GM19328 (cell line): Measurements from ENCODE around the gene MRPL52.
"Not testable (repeated sequence)": the region's sequence is repeated elsewhere in the genome, so short reads cannot be mapped to it uniquely, and the experiment has no call there.

Experiments used
- ATAC-seq: cut with Tn5 transposase; IDR thresholded peaks from one replicate; pipeline ENCODE4 v1.9.1; 2021; ENCODE audit warnings: mild to moderate bottlenecking, moderate library complexity; ENCODE audit not compliant: unreplicated experiment

Gene MRPL52

DNA sequence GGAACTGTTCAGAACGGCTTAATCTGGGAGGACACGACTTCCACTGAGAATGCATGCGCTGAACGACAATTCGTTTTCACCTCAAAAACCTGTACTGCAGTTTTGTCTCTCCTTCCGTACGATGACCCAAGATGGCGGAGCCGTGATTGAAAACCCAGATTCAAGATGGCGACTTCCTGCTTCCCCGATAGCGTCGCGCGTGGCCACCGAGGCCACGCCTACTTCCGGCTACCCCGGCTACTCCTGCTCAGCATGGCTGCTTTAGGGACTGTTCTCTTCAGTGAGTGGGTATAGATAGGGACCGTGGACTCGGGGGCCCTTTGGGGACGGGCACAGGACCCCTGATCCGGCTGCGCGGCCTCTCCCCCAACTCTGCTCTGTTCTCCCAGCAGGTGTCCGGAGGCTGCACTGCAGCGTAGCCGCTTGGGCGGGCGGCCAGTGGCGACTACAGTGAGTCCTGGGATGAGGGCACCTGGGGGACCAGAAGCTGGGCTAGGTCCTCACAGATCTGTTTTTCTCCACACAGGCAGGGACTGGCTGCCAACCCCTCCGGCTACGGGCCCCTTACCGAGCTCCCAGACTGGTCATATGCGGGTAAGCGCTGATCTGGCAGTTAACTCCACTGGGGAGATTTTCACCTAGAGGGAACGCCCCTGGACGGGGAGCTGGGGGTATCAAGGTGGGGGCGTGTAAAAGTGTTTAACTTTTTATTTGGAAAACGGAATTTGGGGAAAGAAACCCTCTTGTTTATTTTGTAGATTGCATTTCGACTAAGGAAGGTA lies at the start of gene MRPL52:
MRPL52 (plus strand) TSS at position 227 of the 782 bp plus-strand sequence; CDS start at position 253, 26 bp downstream.
- peak; percentile 89 for ATAC-seq

DNA sequence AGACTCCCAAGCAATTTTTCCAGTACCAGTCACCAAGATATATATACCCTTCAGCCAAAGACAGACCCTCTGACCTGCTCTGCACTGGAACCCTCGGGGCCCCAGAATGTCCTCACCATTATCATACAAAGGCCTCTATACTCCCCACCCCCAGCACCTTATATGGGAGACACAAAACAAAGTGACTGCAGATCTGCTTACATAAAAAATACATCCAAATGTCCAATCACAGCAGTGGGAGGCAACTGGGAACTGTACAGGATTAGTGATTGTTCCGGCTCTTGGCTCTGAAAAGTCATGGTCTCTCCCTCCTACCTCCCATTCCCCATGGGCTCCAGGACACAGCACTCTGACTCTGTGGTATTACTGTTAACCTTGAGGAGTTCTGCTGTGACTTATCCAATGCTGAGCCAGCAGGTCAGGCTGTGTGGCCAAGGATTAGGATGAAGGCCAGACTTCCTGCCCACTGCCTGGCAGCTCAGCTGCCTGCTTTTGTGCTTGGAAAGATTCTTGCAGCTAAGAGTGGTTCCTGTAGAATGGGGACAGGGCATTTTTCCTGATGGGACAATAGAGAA lies 49.5 kb upstream of the MRPL52 start:
- ATAC-seq: no peak

DNA sequence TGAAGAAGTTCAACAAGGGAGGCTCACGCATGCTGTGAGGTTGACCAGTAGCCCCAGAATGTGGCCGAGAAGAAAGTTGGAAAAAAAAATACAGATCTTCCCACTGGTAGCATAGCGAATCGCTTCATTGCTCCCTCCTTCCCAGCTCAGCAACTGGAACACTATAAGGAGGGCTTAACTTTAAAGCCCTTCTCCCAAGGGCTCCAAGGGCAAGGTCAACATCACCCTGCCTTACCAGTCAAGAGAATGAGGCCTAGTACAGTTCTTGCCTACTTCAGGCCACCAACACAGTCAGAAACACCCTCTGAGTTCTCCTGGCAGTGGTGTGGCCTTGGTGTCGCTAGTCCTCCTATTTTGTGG lies 48.8 kb upstream of the MRPL52 start:
- ATAC-seq: no peak

DNA sequence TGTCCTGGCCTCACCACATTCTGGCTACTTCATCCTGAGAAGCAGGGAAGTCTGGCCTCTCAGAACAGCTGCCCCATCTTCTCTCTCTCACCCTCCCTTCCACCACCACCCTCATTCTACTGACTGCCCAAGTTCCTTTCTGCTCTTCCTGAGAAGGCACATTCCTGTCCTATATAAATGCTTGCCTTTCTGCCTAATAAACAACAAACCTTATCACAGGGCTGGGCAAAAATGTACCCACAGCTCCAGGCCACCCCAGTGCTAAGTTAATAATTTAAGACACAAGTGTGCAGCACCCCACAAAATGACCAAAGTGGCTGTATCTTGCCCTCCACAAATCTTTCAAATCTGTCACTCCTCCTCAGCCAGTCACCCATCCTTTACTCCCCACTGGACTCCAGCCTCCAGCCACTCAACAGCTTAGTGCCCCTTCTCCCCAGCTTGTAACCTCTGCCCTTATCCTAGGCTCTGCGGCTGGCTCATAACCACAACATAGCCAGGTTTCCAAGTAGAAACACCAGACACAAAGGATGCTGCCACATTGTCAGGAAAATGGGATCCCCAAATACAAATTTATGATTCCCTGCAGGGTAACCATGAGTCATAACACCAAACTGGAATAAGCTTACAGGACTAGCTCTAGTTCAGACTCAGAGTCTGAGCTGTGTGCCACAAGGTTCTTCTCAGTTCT lies 48.2 kb upstream of the MRPL52 start:
- no peak for ATAC-seq

DNA sequence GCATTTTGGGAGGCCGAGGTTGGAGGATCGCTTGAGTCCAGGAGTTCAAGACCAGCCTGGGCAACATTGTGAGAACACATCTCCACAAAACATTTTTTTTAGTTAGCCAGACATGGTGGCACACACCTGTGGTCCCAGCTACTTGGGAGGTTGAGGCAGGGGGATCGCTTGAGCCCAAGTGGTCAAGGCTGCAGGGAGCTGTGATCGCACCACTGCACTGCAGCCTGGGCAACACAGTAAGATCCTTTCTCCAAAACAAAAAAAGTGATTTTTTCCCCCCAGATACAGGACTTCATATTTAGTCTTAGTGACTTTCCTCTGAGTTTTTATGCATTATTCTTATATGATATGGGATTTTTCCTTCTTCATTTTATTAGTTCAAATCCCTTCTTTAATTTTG lies 43.0 kb upstream of the MRPL52 start:
- ATAC-seq: no peak

DNA sequence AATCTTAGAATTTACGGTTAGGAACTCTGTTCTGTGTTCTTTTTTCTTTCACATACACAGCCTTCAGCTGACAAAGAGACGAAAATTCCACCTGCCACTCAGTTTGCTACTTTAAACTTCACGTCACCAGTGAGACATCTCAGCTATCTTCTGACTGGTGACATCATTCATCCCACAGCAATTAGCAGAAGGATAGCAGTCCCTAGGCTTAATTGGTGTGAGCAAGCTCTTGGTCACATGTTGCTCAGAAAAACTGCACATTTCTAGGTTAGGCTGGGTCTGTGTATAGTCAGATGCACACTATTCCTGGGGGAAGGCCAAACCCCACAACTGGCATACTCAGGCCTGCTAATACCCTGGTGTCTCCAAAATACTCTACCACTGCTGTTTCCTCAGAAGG lies 38.4 kb upstream of the MRPL52 start:
- ATAC-seq: no peak

DNA sequence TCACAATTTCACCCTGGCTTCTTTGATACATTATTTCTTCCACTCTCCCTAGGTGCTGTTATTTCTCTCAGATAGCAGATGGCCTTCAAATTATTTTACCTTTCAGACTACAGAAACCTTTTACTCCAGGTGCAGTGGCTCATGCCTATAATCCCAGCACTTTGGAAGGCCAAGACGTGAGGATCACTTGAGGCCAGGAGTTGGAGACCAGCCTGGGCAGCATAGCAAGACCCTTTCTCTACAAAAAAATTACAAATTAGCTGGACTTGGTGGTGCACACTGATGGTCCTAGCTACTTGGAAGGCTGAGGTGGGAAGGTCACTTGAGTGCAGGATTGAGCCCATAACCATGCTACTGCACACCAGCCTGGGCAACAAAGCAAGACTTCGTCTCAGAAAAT lies 37.5 kb upstream of the MRPL52 start:
- ATAC-seq: no peak

DNA sequence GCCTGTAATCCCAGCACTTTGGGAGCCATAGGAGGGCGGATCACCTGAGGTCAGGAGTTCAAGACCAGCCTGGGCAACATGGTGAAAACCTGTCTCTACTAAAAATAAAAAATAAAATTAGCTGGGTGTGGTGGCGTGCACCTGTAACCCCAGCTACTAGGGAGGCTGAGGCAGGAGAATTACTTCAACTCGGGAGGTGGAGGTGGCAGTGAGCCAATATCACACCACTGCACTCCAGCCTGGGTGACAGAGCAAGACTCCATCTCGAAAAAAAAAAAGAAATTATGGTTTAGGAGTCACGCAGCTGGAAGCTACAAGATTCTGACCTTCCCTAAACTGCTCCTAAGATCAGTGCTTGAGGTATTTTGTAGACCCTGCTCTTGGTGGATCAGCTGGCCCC lies 36.1 kb upstream of the MRPL52 start:
- ATAC-seq: not testable (repeated sequence)

DNA sequence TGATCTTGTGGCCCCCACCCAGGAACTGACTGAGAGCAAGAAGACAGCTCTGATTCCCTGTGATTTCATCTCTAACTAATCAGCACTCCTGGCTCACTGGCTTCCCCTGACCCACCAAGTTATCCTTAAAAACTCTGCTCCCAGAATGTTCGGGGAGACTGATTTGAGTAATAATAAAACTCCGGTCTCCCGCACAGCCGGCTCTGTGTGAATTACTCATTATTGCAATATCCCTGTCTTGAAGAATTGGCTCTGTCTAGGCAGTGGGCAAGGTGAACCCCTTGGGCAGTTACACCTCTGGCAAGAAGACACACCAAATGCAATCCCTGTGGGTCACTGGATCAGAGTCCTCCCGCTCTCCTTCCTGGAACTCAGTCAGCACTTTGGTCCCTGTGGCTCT lies 35.7 kb upstream of the MRPL52 start:
- no peak for ATAC-seq

DNA sequence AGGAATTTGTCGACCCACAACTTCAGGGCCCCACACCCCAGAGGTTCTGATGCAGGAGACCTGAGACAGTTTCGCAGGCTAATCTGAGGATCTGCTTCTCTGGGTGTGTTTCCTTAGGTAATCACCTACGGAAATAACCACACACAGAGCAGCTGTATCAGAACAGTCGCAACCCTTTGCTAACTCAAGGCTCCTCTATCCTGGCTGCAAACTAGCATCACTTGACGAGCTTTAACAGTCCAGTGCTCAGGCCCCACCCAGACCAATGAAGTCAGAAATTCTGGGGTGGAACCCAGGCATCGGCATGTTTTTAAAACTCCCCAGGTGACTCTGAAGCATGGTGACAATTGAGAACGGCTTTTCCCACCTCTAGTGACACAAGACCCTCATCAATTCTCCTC lies 35.1 kb upstream of the MRPL52 start:
- ATAC-seq: no peak

DNA sequence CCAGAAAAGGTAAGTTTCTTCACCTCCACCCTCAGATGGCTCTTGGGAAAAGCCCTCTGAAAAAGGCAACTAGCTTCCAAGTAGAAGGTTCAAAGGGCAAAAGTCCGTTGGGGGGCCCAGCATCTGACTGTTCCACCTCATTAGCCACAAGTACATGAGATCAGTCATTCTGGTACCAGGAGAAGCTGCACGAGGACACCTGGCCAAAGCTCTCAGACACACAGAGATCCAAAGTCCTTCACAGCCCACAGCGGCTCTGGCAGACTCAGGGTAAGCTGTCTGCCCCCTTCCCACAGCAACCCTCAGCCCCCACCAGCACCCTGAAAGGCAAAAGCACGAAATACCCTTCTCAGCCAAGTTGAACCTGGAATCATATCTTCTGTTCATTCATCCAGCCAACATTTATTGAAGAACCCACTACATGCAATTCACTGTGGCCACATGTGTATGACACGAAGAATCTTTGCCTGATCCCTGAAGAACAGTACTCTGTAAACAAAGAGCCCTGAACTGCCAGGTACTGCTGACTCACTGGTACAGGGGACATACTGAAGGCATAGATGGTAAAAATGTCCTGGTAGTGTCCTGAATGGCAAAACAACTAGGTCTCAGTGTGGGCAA lies 33.5 kb upstream of the MRPL52 start:
- ATAC-seq: no peak

DNA sequence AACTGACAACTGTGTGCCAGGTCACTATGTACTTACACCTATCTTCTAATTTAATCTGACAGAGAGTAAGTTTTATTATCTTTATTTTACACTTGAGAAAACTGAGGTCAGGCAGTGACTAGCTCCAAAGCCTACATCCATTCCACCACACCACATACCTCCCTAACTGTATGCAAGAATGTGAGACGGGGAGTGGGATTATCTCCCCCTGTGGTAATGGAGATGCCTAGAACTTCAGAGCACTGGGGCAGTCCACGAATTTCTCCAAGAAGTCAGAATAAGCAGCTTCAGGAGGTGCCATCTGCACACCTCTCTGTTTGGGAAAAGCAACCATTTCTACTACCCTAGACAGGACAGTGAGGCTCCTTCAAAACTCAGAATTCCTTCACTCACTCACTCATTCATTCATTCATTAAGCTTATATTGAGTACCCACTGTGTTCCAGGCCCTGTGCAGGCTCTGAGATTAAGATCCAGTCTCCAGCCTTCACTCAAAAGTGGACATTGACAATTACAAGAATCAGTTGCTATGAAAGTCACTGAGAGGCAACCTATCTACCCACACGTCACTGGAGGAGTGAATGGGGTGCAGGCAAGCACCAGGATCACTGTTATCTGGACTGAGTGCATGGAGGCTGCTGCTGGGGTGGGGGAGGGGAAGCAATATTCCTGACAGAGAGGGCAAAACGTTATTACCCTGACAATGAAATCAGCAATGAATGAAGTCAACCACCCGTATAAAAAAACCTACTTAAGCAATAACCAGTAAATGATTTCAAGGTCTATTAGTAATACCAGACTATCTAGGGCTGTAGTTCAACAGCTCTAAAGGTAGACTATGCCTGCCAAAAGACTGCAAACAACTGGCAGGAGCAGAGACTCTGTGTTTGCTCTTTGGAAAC lies 32.4 kb upstream of the MRPL52 start:
- no peak for ATAC-seq

DNA sequence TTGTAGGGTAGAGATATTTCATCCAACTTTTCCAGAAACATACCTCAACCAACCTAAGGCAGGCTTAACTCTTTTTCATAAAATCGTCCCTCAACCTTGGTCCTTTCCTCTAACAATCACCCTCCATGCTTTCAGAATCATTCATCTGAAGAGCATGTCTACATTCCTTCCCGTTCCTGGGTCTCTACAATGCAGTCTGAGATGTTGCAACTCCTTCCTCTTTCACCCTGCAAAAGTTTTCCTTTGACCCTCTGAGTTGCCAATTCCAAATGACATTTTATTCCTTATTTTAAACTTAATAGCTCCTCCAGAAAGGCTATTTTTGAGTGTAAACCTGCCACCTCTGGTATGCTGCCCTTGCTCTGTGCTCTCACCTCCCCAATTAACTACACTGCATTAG lies 31.2 kb upstream of the MRPL52 start:
- ATAC-seq: no peak

DNA sequence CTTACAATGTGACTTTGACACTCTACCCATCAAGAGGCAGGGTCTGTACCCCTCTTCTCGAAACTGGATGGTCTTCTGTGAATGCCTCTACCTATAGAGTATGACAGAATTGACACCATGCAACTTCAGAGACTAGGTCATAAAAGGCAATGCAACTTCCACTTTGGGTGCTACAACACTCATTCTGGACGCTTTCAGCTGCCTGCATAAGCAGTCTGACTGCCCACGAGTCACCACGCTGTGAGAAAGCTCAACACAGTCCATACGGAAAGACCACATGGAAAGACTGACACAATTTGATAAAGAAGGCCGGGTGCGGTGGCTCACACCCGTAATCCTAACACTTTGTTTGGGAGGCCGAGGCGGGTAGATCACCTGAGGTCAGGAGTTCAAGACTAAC lies 29.3 kb upstream of the MRPL52 start:
- no peak for ATAC-seq

DNA sequence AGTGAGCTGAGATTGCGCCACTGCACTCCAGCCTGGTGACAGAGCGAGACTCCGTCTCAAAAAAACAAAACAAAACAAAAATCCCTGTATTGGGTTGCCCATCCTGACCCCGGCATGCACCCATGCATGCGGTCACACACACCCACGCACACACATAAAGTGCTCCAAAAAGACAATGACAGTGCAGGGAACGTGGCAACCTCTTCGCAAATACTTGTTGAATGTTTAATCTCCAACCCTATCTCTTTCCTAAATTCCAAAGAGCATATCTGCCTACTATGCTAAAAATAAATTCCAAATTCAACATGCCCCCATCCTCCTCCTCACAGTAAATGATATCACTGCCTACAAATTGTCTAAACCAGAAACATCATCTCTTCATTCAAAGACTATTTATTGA lies 28.0 kb upstream of the MRPL52 start:
- ATAC-seq: no peak

DNA sequence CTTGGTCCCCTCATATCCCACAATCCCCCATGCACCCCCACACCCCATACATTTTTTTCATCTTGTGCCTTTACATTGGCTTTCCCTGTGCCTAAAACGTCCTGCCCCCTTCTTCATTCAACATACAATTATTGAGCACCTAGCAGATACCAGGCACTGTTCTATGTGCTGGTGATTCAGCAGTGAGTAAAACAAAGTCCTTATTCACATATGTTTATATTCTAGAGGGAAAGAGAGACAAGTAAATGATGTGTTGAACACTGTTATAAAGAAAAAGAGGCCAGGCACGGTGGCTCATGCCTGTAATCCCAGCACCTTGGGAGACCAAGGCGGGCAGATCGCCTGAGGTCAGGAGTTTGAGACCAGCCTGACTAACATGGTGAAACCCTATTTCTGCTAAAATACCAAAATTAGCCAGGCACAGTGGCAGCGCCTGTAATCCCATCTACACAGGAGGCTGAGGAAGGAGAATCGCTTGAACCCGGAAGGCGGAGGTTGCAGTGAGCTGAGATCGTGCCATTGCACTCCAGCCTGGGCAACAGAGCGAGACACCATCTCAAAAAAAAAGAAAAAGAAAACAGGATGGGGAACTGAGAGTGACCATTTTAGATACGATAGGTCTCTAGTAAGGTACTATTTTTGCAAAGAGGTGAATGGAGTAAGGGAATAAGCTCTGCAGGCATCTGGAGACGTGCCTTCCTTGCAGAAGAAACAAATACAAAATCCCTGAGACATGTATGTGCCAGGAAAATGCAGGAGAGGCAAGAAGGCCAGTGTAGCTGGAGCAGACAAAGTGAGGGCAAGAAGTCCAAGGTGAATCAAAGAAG lies 26.6 kb upstream of the MRPL52 start:
- ATAC-seq: no peak

DNA sequence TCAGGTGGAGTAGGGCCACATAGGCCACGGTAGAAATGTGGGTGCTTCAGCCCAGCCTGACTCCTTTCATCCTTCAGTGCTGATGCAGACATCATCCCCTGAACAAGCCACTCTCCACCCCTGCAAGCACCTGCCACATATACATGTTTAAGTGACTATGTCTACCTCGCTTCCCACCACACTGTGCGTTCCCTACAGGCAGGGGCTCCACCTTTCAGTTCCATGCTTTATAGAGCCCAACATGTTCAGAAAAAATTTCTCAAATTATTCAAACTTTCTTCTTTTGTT lies 26.1 kb upstream of the MRPL52 start:
- no peak for ATAC-seq

DNA sequence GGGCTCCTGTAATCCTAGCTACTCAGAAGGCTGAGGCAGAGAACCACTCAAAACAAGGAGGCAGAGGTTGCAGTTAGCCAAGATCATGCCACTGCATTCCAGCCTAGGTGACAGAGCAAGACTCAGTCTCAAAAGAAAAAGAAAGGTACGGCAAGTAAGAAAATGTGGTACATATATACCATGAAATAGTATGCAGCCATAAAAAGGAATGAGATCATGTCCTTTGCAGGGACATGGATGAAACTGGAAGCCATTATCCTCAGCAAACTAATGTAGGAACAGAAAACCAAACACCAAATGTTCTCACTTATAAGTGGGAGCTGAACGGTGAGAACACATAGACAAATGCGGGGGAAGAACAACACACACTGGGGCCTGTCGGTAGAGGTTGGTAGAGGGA lies 24.5 kb upstream of the MRPL52 start:
- ATAC-seq: not testable (repeated sequence)

DNA sequence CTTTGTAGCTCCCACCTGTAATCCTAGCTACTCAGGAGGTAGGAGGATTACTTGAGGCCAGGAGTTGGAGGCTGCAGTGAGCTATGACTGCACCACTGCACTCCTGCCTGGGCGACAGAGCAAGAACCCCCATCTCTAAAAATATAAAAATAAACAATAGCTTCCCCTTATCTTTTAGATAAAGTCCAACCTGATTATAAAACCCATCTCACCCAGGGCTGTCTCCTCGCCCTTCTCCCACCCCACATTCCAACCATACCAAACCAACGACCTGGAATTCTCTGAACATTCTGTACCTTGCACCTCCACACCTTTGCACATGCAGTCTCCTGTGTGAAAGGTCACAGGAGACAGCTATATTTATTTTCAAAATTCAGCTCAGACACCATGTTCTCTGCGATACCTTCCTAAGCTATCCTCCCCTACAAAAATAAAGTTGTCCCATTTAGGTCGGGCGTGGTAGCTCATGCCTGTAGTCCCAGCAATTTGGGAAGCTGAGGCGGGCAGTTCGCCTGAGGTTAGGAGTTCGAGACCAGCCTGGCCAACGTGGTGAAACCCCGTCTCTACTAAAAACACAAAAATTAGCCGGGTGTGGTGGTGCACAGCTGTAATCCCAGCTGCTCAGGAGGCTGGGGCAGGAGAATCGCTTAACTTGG lies 22.1 kb upstream of the MRPL52 start:
- no peak for ATAC-seq
